Fibroblast of mammary gland (primary cell): ENCODE measurements around the gene EPHB6.

Experiments
- DNase-seq: peaks from one replicate; pipeline ENCODE4 v3.0.0-alpha.2; 2010; ENCODE audit warnings: low read depth
- H3K4me3 ChIP-seq: 2 replicates; pipeline ENCODE4 v1.5.1; 2011; ENCODE audit warnings: low read depth, mild to moderate bottlenecking, low read length, moderate library complexity; ENCODE audit not compliant: control insufficient read depth
- CTCF ChIP-seq: conservative IDR thresholded peaks from 2 replicates; pipeline ENCODE4 v1.5.1; 2011; ENCODE audit warnings: low read depth, low read length, inconsistent platforms; ENCODE audit not compliant: control insufficient read depth, insufficient read depth

Gene EPHB6

GRCh38 chr7:142910031-142910433 is 55.2 kb downstream of the EPHB6 start:
- TF ChIP-seq CTCF: no peak
- DNase-seq: no peak
- H3K4me3 ChIP-seq: no peak overlapping the region

GRCh38 chr7:142910481-142910880 is 55.6 kb downstream of the EPHB6 start:
- no peak for DNase-seq
- H3K4me3 ChIP-seq: no peak overlapping the region
- TF ChIP-seq CTCF: no peak

DNA sequence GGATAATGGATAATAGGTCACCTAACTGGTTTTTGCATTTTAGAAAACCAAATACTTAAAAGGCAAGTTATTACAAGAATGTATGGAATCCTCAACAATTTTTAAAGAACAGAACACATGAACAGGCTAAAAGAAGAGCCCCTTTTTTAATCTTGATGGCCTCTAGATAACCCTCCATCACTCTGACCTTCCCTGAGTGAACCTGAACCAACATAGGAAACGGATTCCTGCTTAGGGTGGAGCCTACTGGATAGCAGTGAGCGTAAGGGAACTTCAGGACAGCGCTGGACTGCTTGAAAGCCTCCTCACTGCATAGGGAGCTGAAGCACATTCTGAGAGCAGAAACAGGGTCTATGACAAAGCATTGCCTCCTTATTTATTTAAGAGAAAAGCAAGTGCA is 58.2 kb downstream of the EPHB6 start:
- TF ChIP-seq CTCF: no peak
- no peak overlapping the region for H3K4me3 ChIP-seq
- no peak for DNase-seq

DNA sequence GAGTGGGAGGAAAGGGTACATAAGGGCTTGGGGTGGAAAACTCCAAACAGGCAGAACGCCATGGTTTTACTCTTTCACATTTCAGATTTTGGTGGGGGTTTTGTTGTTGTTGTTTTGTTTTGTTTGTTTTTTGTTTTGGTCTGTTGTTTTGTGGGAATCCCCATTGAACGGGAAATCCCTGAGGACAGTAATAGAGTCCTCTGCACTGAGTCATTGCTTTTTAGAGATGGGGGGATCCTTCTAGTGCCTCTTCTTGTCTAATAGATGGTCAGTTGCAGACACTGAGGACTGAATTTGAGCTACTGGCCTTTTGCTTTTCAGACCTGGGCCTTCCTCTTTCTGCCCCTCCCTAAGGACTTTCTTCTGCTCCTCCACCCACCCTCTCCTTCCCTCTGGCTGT is 58.7 kb downstream of the EPHB6 start:
- TF ChIP-seq CTCF: no peak
- DNase-seq: no peak
- H3K4me3 ChIP-seq: no peak overlapping the region

DNA sequence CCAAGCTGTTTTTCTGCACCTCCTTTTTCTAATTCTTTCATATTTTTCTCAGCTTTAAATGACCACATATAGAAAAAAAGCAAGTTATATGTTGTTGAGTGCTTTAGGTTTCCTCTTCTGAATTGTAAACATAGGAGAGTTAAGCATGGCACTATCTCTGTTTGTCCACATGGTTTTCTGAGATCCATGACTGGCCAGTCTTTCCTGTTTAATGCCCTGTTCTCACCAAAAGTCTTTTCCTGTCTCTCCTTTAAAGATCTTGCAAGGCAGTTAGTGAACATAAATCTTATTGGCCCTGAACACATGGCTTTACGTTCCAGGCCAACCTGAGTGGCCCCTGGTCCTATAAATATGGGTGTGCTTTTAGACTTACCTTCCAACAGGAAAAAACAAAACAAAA is 59.2 kb downstream of the EPHB6 start:
- no peak for DNase-seq
- H3K4me3 ChIP-seq: no peak overlapping the region
- no peak for TF ChIP-seq CTCF

- DNase-seq: no peak
- TF ChIP-seq CTCF: no peak
- H3K4me3 ChIP-seq: no peak overlapping the region
These were observed 60.4 kb downstream of the EPHB6 start for GRCh38 chr7:142915315-142915714.

DNA sequence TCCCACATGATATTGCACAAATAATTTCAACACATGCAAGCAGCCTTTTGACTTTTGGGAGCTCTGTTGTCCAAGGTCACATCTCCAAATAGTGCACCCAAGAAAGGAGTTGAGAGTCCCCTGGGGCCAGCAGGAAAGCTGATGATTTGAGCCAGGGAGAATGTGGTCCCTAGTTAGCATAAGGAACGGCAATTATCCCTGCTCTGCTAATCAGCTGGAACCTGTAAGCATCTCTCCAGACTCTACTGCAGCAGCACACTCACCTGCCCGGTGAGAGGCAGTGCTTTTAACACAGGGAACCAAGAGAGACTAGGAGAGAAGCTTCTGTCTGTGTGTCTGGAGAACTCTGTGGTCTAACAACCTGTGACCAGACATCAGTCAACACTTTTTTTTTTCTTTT is 61.6 kb downstream of the EPHB6 start:
- TF ChIP-seq CTCF: no peak
- no peak for DNase-seq
- H3K4me3 ChIP-seq: no peak overlapping the region
